NCI-H82 treated with DMSO at 0.1 percent for 48 hours (cell line): ENCODE data around the gene RHOXF2B.
"Not testable (repeated sequence)": the region's sequence is repeated elsewhere in the genome, so short reads cannot be mapped to it uniquely, and the experiment has no call there.

ENCODE experiments used
- DNase-seq: peaks from one replicate; lab custom pipeline; 2025; ENCODE audit not compliant: unreplicated experiment; lab: John Stamatoyannopoulos, UW

Gene RHOXF2B

DNA sequence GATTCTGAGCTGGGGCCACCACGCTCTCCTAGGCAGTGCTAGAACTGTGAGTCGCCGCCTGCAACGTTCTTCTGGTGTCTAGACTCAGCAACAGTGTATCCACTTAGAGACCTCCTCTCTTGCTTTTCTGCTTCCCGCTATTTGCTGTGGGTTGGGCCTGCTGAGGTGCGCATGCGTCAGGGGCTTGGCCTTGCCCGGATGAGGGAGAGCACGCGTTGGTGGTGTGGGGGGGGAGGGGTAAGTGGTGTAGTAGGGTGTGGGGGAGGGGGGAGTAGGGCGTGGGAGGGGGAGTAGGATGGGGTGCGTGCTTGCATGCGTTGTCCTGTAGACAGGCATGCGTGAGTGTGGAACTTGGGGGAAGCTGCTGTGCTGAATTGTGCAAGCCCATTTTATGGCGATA, at the start of gene RHOXF2B:
Gene RHOXF2B (minus strand): TSS at position 101 of the 400 bp plus-strand sequence. CDS start 138 bp downstream, outside the sequence.
- not testable (repeated sequence) for DNase-seq

DNA sequence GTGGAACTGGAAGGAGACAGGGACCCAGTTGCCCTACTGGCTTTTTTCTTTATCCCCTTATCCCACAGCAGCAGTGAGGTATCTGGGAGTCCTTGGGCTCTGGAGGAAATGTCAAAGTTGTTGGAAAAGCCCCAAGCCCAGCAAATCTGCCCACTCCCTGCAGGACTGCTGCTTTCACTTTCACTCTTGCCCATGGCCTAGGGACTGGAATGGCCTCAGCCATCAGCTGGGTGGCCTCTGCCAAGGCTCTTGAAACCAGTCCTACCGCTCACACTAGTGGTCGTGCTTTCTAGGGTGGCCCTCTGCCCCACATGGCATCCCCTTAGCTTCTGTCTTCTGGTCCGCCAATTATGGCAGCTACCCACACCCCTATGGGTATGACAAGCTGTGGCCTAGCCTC, 48.0 kb upstream of the RHOXF2B start:
- DNase-seq, result no peak

DNA sequence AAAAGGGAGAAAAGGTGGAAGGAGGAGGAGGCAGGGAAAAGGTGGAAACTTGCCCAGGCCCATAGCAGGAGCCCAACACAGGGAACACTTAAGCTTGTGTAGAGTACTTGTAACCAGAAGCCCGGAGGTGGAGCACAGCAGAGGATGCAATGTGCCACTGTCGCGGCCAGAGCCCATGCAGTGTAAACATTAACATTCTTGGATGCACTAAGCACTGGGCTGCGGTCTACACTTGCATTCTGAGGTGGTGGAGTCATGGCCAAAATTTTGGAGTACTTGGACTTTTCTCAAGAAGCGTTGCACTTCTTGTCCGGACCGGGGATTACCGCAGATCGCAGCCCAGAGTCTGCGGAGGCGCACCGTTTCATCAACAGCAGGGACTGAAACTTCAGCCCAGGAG, 42.7 kb upstream of the RHOXF2B start:
- no peak for DNase-seq

DNA sequence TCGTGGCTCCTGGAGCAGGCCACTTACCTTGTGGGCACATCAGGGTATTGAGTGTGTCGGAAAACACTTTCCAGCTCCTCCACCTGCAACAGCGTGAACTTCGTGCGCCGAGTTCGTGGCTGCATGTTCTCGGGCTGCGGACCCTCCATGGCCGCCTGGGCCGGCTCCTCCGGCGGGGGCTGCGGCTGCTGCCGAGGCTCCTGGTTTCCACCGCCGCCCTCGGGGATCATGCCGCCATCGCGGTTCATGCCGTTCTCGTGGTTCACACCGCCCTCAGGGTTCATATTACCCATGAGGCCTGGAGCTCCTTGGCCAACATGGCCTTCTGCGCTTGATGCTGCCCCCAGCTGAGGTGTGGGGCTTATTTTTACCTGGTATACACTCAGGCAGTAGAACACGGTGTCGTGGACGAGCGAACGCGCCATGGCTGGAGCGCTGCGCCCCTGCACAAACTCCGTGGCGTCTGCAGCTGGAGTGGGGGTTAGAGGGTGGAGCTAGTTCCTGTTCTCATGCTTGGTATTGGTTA, 38.0 kb upstream of the RHOXF2B start, which contains the start of gene RHOXF1:
Gene RHOXF1 (minus strand): TSS at position 476 of the 526 bp plus-strand sequence. CDS start 51 bp downstream, at position 425.
- DNase-seq, result no peak

DNA sequence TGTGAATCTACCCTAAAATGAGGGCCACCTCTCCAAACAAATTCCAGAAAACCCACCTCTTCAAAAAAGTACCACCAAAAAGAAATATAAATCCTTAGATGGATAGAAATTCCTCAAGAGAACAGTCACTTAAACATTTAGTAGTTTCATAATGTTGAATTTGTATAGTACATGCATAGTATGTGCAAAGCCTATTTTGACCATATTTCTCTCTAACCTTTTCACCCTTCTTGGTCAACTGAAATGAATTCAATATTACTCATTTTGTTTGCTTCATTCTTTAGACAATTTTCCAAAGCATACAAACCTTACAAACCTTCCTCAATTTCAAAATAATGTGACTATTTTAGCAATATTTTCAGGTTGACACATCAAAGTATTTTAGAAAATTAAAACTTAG, 34.1 kb upstream of the RHOXF2B start:
- DNase-seq, result no peak

DNA sequence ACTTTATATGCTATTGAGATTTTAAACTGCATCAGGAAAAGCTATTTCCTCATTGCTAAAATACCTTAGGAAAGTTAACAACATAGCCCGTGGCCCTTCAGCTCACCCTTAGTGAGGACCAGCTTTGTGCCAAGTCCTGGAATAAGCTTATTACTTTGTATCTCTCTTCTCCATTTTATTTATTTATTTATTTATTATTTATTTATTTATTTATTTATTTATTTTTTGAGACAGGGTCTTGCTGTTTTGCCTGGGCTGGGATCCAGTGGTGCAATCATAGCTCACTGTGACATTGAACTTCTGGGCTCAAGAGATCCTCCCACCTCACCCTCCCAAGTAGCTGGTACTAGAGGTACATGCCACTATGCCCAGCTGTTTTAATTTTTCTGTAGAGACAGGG, 31.9 kb upstream of the RHOXF2B start:
- no peak for DNase-seq

DNA sequence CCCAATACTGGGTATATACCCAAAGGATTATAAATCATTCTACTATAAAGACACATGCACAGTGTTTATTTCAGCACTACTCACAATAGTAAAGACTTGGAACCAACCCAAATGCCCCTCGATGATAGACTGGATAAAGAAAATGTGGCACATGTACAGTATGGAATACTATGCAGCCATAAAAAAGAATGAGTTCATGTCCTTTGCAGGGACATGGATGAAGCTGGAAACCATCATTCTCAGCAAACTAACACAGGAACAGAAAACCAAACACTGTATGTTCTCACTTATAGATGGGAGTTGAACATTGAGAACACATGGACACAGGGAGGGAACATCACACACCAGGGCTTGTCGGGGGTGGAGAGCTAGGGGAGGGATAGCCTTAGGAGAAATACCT, 27.2 kb upstream of the RHOXF2B start:
- not testable (repeated sequence) for DNase-seq

DNA sequence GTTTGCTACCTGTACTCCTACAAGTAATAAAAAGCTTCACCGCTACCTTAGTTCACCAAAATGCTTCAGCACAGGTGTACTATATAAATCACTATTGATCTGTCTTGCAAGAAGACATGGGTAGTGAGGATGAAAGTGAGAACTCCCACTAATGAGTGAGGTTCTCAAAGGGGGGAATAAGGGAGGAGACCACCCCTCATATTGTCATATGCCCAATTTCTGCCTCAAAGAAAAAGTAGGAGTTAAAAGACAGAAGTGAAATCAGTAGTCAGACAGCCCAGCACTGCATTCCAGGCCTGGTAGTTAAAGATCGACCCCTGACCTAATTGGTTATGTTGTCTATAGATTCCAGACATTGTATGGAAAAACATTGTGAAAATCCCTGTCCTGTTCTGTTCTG, 23.6 kb upstream of the RHOXF2B start:
- DNase-seq, result not testable (repeated sequence)

DNA sequence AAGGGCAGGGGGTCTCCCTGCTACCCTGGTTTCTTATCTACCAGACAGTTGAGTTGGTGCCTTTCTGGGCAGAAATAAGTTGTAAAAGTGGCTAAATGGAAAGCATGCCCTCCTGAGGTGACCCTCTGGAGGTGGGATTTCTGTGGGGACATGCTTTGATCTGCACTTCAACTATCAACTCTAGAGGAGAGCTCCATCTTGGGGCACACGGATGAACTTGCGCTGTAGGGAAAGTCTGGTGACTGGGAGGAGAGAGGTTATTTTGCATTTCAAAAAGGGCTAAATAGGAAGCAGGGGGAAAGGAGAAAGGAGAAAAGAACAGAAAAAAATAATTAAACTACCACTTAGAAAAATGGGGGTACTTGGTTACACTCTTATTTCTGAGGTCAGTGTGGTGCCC, 12.7 kb upstream of the RHOXF2B start:
- DNase-seq, result no peak

DNA sequence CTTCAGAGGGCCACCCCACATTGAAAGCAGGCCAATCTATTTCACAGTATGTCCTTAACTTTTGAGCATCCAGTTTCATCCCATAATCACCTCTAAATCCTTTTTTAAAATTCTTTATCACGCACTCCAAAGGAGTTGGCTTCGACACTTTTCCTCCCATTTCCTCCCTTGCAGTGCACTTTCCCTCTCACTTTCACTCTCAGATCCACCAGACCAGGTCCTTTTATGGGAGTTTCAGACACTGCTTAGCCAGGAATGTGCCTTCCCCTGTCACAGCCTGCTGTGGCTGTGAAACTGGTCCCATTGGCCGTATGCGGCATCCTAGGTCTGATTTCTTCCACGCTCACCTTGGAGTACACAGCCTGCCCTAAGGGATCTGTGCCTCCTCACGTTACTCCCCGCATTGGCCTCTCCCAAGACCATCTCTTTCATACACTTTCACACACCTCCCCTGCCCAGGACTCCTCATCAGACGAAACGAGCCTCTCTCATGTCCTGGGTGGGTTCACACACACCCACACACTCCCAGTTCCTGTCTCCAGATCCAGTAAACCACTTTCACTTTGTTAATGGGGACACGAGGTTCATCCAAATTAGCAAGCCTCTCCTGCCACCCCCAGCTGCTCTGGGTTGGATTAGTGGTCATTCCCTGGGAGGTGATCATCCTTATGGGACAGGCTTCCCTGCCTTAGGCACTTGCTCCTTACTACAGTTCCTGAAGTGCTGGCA, 10.0 kb upstream of the RHOXF2B start:
- DNase-seq, result no peak

DNA sequence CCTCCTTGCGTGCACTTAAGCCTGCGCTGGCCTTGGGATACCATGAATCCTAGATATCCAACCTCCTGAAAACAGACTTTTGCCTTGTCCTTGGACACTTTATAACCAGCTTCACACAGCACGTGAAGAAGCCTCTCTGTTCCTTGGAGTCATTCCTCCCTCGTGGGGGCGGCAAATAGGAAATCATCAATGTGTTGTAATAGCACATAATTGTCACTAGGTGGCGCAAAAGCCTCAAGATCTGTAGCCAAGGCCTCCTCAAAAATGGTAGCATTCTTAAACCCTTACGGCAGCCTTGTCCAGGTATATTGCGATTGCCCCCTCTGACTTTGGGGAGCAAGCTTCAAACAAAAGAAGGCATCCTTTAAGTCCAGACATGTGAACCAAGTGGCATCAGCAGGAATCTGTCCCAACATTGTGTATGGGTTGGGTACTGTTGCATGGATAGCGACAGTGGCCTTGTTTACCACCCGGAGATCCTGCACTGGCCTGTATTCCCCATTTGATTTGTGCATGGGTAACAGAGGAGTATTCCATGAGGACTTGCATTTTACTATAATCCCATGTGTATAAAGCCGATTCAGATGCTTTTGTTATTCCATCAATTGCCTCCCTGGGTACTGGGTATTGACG, 8.2 kb upstream of the RHOXF2B start:
- DNase-seq, result not testable (repeated sequence)

DNA sequence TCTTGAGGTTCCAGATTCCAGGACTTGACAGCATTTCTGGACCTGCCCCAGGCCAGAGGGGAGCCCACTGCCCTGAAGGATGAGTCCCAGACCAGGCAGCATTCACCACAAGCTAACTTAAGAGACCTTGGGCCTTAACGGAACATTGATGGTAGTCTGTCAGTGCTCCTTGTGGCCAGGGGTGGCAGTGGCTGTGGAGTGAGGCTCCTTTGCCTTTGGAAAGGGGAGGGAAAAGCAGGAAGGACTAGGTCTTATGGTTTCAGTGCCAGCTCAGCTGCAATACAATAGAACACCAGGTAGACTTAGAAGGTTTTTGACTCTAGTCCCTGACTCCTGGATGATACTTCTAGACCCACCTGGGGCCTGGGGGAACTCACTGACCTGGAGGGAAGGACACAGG, 11.3 kb downstream of the RHOXF2B start:
- not testable (repeated sequence) for DNase-seq

DNA sequence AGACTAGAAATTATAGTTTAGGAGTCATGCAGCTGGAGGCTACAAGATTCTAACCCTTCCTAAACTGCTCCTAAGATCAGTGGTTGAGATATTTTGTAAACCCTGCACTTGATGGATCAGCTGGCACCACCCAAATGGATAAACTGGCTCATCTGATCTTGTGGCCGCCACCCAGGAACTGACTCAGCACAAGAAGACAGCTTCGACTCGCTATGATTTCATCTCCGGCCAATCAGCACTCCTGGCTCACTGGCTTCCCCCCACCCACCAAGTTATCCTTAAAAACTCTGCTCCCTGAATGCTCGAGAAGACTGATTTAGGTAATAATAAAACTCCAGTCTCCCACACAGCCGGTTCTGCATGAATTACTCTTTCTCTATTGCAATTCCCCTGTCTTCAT, 34.8 kb downstream of the RHOXF2B start:
- not testable (repeated sequence) for DNase-seq

DNA sequence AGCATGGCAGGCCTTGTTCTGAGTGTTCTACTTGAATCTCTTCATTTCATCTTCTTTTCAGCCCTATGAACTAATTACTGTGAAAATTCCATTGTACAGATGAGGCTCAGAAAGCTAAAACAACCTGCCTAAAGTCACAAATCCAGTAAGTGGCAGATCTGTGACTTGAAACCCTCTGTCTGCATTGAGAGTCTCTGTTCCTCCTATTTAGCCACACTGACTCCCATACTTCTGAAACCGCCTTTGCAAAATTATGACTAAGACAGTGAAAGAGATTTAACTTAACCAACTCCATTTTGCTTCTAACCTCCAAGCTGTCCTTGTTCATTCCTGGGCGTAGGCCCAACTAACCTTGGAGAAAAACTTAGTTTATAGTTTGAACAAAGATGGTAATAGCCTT, 35.2 kb downstream of the RHOXF2B start:
- not testable (repeated sequence) for DNase-seq

DNA sequence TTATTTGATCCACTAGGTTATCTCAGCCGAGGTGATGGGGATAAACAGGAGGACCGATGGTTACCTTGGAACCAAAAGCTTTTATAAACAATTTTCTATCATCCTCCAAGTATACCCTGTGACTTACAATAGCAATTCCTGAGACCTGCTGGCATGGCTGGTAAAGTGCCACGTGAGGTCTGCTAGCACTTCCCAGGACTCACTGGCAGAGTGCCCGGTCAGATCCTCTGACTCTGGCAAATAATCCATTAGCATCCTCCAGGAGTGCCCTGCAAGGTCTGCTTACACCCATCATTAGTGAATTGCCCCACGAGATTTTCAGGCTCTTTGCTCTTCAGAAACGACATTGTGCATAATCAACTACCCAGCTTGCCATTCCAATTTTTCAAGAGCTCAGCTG, 37.3 kb downstream of the RHOXF2B start:
- DNase-seq, result not testable (repeated sequence)

DNA sequence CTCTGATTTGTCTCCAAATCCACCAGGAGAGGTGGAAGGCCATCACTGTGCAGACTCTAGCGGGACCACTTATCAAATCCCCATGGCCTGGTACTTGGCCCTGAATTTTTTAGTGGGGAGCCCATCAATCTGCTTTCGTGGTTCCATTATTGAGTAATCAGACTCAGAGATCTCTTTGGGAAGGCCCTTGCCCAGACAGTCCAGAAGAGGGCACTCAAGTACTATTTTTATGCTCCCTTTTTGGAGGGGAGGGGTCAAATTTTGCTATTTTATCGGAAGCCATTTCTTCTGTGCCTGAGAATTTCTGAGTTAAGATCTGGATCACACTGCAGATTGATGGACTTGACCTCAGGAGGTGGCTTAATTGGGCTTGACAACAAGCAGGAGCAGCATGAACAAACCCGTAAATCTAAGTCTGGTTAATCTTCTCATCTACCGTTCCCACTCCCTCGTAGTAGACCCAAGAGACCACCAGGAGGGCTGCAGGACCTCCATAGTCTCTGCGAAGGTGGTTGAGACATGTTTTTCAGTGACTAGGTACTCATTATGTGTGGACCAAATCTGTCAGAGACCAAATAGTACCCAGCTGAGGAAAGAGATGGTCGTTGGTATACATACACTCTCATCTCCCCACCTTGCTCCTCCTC, 38.3 kb downstream of the RHOXF2B start:
- DNase-seq, result not testable (repeated sequence)

DNA sequence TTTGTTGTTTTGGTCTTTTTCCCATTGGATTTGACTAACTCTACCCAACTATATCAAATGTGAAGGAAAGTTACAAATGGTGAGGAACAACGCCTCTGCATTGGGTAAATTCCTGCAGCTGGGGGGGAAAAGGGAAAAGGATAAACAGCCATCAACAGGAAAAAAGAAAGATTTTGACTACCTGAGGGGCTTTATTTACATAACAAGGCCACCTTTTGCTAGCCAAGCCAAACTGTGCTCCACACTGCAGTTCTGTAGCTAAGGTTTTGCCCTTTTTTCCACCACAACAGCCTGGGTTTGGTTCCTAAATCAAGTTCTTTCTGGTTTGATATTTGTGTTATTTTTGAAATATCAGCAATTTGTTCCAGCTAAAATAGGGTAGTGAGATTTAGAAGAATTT, 40.8 kb downstream of the RHOXF2B start:
- DNase-seq, result no peak

DNA sequence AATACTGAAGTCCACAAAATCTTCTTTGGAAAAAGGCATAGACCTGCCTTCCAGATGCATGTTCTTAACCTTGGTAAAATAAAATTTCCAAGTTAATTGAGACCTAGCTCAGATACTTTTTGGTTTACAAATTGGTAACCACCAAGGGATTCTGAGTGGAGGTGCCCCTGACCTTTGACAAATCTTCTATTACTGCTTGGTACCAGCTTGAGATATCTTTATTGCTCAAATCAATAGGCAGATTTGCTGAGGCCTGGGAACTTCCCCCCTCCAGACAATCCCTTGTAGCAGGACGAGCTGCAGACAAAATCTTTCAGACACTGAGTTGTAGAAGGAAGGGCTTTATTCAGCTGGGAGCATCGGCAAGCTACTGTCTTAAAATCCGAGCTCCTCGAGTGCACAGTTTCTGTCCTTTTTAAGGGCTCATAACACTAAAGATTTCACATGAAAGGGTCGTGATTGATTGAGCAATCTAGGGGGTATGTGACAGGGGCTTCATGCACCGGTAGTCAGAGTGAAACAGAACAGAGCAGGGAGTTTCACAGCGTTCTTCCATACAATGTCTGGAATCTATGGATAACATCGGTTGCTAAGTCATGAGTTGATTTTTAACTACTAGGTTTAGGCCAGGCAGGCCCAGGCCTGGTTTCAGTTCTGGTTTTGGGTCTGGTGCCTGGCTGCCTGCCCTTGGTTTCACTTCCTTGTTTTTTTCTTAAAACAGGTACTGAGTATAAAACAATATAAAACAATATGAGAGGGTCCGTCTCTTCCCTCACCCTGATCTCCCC, 41.8 kb downstream of the RHOXF2B start:
- not testable (repeated sequence) for DNase-seq

DNA sequence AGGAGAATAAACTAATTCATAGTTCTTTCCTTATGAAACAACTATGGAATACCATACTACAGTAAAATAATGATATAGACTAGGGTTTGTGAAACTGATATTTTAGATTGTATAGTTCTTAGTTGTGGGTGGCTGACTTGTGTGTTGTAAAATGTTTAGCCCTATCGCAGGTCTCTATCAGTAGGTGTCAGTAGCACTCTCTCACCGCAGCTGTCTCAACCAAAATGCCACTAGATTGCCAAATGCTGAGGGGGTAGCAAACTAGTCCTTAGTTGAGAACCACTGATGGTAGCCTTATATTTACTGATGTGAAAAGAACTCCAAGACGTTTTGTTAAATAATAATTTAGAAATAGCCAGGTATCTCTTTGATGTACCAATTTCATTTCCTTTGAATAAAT, 48.1 kb downstream of the RHOXF2B start:
- DNase-seq, result no peak

DNA sequence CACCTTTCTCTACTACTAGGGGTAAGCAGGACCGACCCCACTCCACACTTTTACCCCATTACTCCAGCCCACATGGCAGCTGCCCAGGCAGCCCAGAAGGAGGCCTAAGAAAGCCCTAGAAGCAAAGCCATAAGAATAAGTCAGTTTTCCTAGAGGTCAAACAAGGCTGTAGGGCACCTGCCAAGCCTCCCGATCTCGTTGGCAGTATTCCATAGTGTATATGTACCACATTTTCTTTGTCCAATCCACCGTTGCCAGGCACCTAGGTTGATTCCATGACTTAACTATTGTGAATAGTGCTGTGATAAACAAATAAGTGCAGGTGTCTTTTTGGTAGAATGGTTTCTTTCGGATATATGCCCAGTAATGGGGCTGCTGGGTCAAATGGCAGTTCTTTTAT, 54.2 kb downstream of the RHOXF2B start:
- DNase-seq, result no peak

DNA sequence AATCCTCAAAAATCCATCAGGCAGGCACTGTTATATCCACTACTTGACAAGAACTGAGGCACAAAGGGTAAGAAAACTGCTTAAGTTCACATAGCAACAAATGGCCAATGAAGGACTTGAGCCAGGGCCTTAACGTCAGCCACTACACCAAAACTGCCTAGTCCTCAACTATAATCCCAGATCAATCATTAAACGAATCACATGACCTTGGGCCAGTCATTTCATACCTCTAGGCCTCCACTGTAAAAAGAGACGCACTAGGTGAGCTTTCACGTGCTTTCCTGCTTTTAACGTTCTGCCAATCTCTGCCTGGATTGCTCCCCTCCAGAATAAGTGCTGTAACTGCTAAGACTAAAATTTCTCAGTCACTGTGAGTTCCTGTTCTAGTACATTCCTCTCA, 54.7 kb downstream of the RHOXF2B start:
- no peak for DNase-seq
